Endothelial cell of umbilical vein (primary cell): ENCODE measurements around the gene ZNF672. TPM values are rescaled to one million over a fixed set of nuclear protein-coding genes. Genes with fewer than 3 reads are reported as not detected.

Experiments used
- BruUV-seq: library from RNA; stranded (reverse); fragments of 400-500 nt; replicated peaks from 2 replicates; lab custom pipeline; 2021; lab: Mats Ljungman, UMichigan
- CTCF ChIA-PET: fragments of 300-600, 350-600 bp; sonication (Branson Sonifier 250); formaldehyde crosslinking; loops from one replicate; lab custom pipeline; 2021; ENCODE audit warnings: antibody characterized with exemption, inconsistent platforms; lab: Charles Lee
- POLR2A ChIA-PET: fragments of 300-600, 350-600 bp; sonication (Branson Sonifier 250); formaldehyde crosslinking; loops from one replicate; lab custom pipeline; 2021; ENCODE audit warnings: antibody characterized with exemption, inconsistent platforms; lab: Charles Lee
- DNase-seq: peaks from one replicate; pipeline ENCODE4 v3.0.0-alpha.2; 2011; ENCODE audit warnings: low read depth, low spot score
- FAIRE-seq: peaks from 2 replicates; lab custom pipeline; 2011; peaks lifted over from hg19 to GRCh38; lab: Jason Lieb, UNC
- H2AFZ ChIP-seq: 2 replicates; pipeline ENCODE4 v1.6.0; 2012; ENCODE audit warnings: low read depth, low read length, control low read depth, inconsistent platforms
- H3K27ac ChIP-seq: 2 replicates; pipeline ENCODE4 v1.5.1; 2011; ENCODE audit warnings: low read depth, mild to moderate bottlenecking, control low read depth, low read length, moderate library complexity; ENCODE audit not compliant: insufficient read depth
- H3K27me3 ChIP-seq, 2 experiments: 2 replicates each; pipeline versions ENCODE4 v1.6.0 to v1.6.1; 2011; ENCODE audit warnings: low read length in 2 of 2, mixed read lengths in 1 of 2; ENCODE audit not compliant: control insufficient read depth in 2 of 2, insufficient read depth in 2 of 2
- H3K36me3 ChIP-seq, 2 experiments: 2 replicates in 1 of 2; 3 replicates in 1 of 2; pipeline ENCODE4 v1.5.1; 2011; ENCODE audit warnings: low read length in 2 of 2, mild to moderate bottlenecking in 1 of 2, moderate library complexity in 1 of 2; ENCODE audit not compliant: control insufficient read depth in 2 of 2, insufficient read depth in 2 of 2; ENCODE audit errors: extremely low read depth in 1 of 2
- H3K4me1 ChIP-seq: 3 replicates; pipeline ENCODE4 v1.5.1; 2011; ENCODE audit warnings: mild to moderate bottlenecking, low read length; ENCODE audit not compliant: control insufficient read depth, insufficient read depth; ENCODE audit errors: extremely low read depth
- H3K4me2 ChIP-seq: 2 replicates; pipeline ENCODE4 v1.6.1; 2011; ENCODE audit warnings: low read length, control low read depth, mixed read lengths; ENCODE audit not compliant: insufficient read depth
- H3K4me3 ChIP-seq, 3 experiments: fragments of 200-600 bp in 1 of 3; sonication (generic), shearing (Covaris generic) in 1 of 3; replicated peaks in 1 of 3; 2 replicates each; pipeline ENCODE4 v1.5.1; 2011 to 2016; ENCODE audit warnings: control low read depth in 3 of 3, low read length in 3 of 3, mild to moderate bottlenecking in 2 of 3, inconsistent platforms in 1 of 3, low read depth in 1 of 3, moderate library complexity in 1 of 3; ENCODE audit not compliant: insufficient read depth in 1 of 3
- H3K79me2 ChIP-seq: 2 replicates; pipeline ENCODE4 v1.6.0; 2012; ENCODE audit warnings: low read length, inconsistent platforms; ENCODE audit not compliant: control insufficient read depth, insufficient read depth
- H3K9ac ChIP-seq: replicated peaks from 2 replicates; pipeline ENCODE3; 2011; ENCODE audit warnings: low read length, control low read depth; ENCODE audit not compliant: insufficient read depth; ENCODE audit errors: extremely low read depth
- H3K9me1 ChIP-seq: replicated peaks from 3 replicates; pipeline ENCODE4 v1.6.0; 2011; ENCODE audit warnings: mild to moderate bottlenecking, low read length; ENCODE audit not compliant: control insufficient read depth, insufficient read depth; ENCODE audit errors: extremely low read depth
- H3K9me3 ChIP-seq: replicated peaks from 2 replicates; pipeline ENCODE4 v1.5.1; 2012; ENCODE audit warnings: low read length, inconsistent platforms; ENCODE audit not compliant: control insufficient read depth, insufficient read depth
- H4K20me1 ChIP-seq: replicated peaks from 2 replicates; pipeline ENCODE3; 2011; ENCODE audit warnings: mild to moderate bottlenecking, low read length; ENCODE audit not compliant: control insufficient read depth, insufficient read depth; ENCODE audit errors: extremely low read depth
- EZH2 ChIP-seq: IDR thresholded peaks from 2 replicates; pipeline ENCODE4 v1.6.1; 2012; ENCODE audit warnings: borderline replicate concordance, low read depth, mild to moderate bottlenecking, moderate library complexity, low read length, inconsistent platforms; ENCODE audit not compliant: severe bottlenecking
- FOS ChIP-seq: IDR thresholded peaks from 2 replicates; pipeline ENCODE4 v1.6.1; 2011; ENCODE audit warnings: mild to moderate bottlenecking, low read length, moderate library complexity, borderline replicate concordance; ENCODE audit not compliant: insufficient read depth
- GATA2 ChIP-seq: IDR thresholded peaks from 2 replicates; pipeline ENCODE4 v1.7.0; 2011; ENCODE audit warnings: low read depth, mild to moderate bottlenecking, moderate library complexity, mixed read lengths, low read length; ENCODE audit not compliant: insufficient read length, insufficient read depth
- JUN ChIP-seq: IDR thresholded peaks from 2 replicates; pipeline ENCODE4 v1.6.1; 2011; ENCODE audit warnings: borderline replicate concordance, low read depth; ENCODE audit not compliant: insufficient read length, insufficient read depth
- MYC ChIP-seq: IDR thresholded peaks from one replicate; pipeline ENCODE4 v1.6.1; 2011; ENCODE audit warnings: mild to moderate bottlenecking, low read depth, low read length
- POLR2A ChIP-seq: IDR thresholded peaks from 2 replicates; pipeline ENCODE4 v1.6.1; 2012; ENCODE audit warnings: low read depth, mild to moderate bottlenecking, control low read depth, low read length
- POLR2AphosphoS5 ChIP-seq: IDR thresholded peaks from 2 replicates; pipeline ENCODE4 v1.6.1; 2012; ENCODE audit warnings: low read depth, mild to moderate bottlenecking, control low read depth, low read length, moderate library complexity; ENCODE audit not compliant: insufficient read depth
- dilution Hi-C: fragments of 300-500 bp; cut with MboI; formaldehyde crosslinking; loops from one replicate; pipeline ENCODE4 v1.15.0; 2019; ENCODE audit warnings: low sequenced_read_pairs; ENCODE audit not compliant: extremely low pct_ligation_motif_present
- intact Hi-C: fragments of 100-400 bp; cut with micrococcal nuclease; formaldehyde crosslinking; loops from one replicate; pipeline ENCODE4 v1.10.0; 2022
- polyA plus RNA-seq, 4 experiments: library from polyadenylated mRNA; depleted of rRNA in 3 of 4; stranded (reverse) in 3 of 4; unstranded in 1 of 4; fragments of >200 nt; gene quantifications; 2 replicates each; pipeline versions ENCODE4 v1.2.1 to v1.2.3, GENCODE V29; 2011 to 2012; ENCODE audit warnings: missing spikeins in 1 of 4
- total RNA-seq: library from RNA; stranded (reverse); gene quantifications from 2 replicates; pipeline ENCODE4 v1.2.3, GENCODE V29; 2021
- TF ChIP-seq, protein P1 (sequence below): IDR thresholded peaks from 2 replicates; pipeline ENCODE4 v1.6.1; 2011; ENCODE audit not compliant: insufficient read depth, insufficient read length
- TF ChIP-seq, protein P2 (sequence below), 2 donors: IDR thresholded peaks; 1 replicate in 1 of 2; 2 replicates in 1 of 2; pipeline ENCODE4 v1.5.1; 2011; ENCODE audit warnings: low read length in 2 of 2, mild to moderate bottlenecking in 2 of 2, moderate library complexity in 2 of 2, control low read depth in 1 of 2, inconsistent platforms in 1 of 2, low read depth in 1 of 2; ENCODE audit not compliant: insufficient read depth in 1 of 2; ENCODE audit errors: extremely low read depth in 1 of 2

Gene ZNF672
- total and polyA plus RNA-seq, 2 donors (not counting 3 experiments of a cell fraction or from before 2014, with no cell fraction given), result 20.1 to 29.6 TPM

DNA sequence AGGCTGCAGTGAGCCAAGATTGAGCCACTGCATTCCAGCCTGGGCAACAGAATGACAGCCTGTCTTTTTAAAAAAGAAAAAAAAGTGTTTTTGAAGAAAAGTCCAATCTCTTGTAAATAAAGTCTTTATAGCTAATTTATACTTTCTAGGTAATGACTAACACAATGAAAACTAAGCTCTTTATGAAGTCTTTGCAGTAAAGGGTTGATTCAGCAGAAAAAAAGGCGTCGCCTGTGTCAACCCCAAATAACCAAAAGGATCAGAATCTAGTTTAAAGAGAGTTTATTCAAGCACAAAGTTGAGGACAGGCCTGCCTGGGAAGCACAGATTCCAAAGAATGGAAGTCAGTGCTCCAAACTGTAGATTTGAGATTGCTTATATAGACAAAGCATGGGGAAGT, 53.7 kb downstream of the ZNF672 start:
- FAIRE-seq (no peak), DNase-seq (no peak)
- Histone ChIP-seq H3K79me2 (no peaks in the 10 kb centered on the region), H4K20me1 (no peaks in the 10 kb centered on the region), H3K4me3 (no peak overlapping the region), H3K27me3 (peaks cover 7 to 12% of the 10 kb centered on the region in 2 experiments), H3K27ac (no peak overlapping the region), H3K4me1 (no peaks in the 10 kb centered on the region), H3K9me1 (no peaks in the 10 kb centered on the region), H2AFZ (no peak overlapping the region), H3K9me3 (no peaks in the 10 kb centered on the region), H3K9ac (no peak overlapping the region), H3K36me3 (no peaks in the 10 kb centered on the region), H3K4me2 (no peak overlapping the region)
- dilution Hi-C loops (no loop called here), intact Hi-C loops (no loop called here)
- TF ChIP-seq MYC (no peak), EZH2 (no peak), POLR2A (no peak)
- TF ChIP-seq, protein P1, sequence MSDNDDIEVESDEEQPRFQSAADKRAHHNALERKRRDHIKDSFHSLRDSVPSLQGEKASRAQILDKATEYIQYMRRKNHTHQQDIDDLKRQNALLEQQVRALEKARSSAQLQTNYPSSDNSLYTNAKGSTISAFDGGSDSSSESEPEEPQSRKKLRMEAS, result no peak
- TF ChIP-seq, protein P2, sequence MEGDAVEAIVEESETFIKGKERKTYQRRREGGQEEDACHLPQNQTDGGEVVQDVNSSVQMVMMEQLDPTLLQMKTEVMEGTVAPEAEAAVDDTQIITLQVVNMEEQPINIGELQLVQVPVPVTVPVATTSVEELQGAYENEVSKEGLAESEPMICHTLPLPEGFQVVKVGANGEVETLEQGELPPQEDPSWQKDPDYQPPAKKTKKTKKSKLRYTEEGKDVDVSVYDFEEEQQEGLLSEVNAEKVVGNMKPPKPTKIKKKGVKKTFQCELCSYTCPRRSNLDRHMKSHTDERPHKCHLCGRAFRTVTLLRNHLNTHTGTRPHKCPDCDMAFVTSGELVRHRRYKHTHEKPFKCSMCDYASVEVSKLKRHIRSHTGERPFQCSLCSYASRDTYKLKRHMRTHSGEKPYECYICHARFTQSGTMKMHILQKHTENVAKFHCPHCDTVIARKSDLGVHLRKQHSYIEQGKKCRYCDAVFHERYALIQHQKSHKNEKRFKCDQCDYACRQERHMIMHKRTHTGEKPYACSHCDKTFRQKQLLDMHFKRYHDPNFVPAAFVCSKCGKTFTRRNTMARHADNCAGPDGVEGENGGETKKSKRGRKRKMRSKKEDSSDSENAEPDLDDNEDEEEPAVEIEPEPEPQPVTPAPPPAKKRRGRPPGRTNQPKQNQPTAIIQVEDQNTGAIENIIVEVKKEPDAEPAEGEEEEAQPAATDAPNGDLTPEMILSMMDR (IDR thresholded peaks at IDR 0.05; ENCODE audit: extremely low read depth in 1 of 2, insufficient read depth in 1 of 2, low read depth in 1 of 2, low read length in 2 of 2), result no peak
- CTCF ChIA-PET, result no interaction called here
- POLR2A ChIA-PET, result no interaction called here
- BruUV-seq, result no TSS peak

GRCh38 chr1:248892590-248892989, 54.6 kb downstream of the ZNF672 start:
- Histone ChIP-seq H4K20me1 (no peaks in the 10 kb centered on the region), H3K9ac (no peak overlapping the region), H3K36me3 (no peaks in the 10 kb centered on the region), H3K9me3 (no peaks in the 10 kb centered on the region), H3K27ac (no peak overlapping the region), H3K79me2 (no peaks in the 10 kb centered on the region), H2AFZ (no peak overlapping the region), H3K4me2 (no peak overlapping the region), H3K9me1 (no peaks in the 10 kb centered on the region), H3K4me3 (no peak overlapping the region), H3K27me3 (peaks cover 7 to 9% of the 10 kb centered on the region in 2 experiments), H3K4me1 (no peaks in the 10 kb centered on the region)
- dilution Hi-C loops, result no loop called here
- DNase-seq, result no peak
- FAIRE-seq, result no peak
- TF ChIP-seq POLR2AphosphoS5 (no peak), GATA2 (no peak), FOS (no peak), MYC (no peak), POLR2A (no peak), JUN (no peak), EZH2 (no peak)
- TF ChIP-seq, protein P1, result no peak
- TF ChIP-seq, protein P2 (IDR thresholded peaks at IDR 0.05; ENCODE audit: extremely low read depth in 1 of 2, insufficient read depth in 1 of 2, low read depth in 1 of 2, low read length in 2 of 2), result no peak
- ChIA-PET POLR2A (no interaction called here), CTCF (no interaction called here)
- intact Hi-C loops, result no loop called here
- no TSS peak for BruUV-seq
